HUES64 (cell line): Measurements from ENCODE around the gene PBX3.
A peak's percentile ranks its signal among the peaks of the same experiment; 100 is the strongest.
"Not testable (repeated sequence)": the region's sequence is repeated elsewhere in the genome, so short reads cannot be mapped to it uniquely, and the experiment has no call there.

Experiments used
- H3K27ac ChIP-seq: 2 replicates; pipeline ENCODE4 v1.7.0; 2013; ENCODE audit warnings: low read depth, low read length, inconsistent platforms
- H3K27me3 ChIP-seq: 2 replicates; pipeline ENCODE4 v1.6.1; 2013; ENCODE audit warnings: mild to moderate bottlenecking, low read length; ENCODE audit not compliant: insufficient read depth
- H3K36me3 ChIP-seq: 2 replicates; pipeline ENCODE4 v1.6.1; 2013; ENCODE audit warnings: mild to moderate bottlenecking, low read length; ENCODE audit not compliant: insufficient read depth
- H3K4me1 ChIP-seq: 2 replicates; pipeline ENCODE4 v1.6.1; 2013; ENCODE audit warnings: mild to moderate bottlenecking, low read length, moderate library complexity; ENCODE audit not compliant: insufficient read depth
- H3K4me3 ChIP-seq: 2 replicates; pipeline ENCODE4 v1.5.1; 2013; ENCODE audit warnings: mild to moderate bottlenecking, low read length, moderate library complexity
- H3K9ac ChIP-seq: 2 replicates; pipeline ENCODE4 v1.6.1; 2013; ENCODE audit warnings: mild to moderate bottlenecking, low read depth, low read length
- H3K9me3 ChIP-seq: 2 replicates; pipeline ENCODE4 v1.6.1; 2013; ENCODE audit warnings: low read depth, low read length; ENCODE audit not compliant: insufficient read depth
- WGBS: fragments of 150-250, 120-280 bp; methylation state at CpG from one replicate; pipeline ENCODE4 v1.1.7; 2013; ENCODE audit warnings: missing lambda C conversion rate; 5-methylcytosine and 5-hydroxymethylcytosine counted together

Gene PBX3

GRCh38 chr9:125823874-125824406 lies 76.8 kb downstream of the PBX3 start:
- H3K9ac ChIP-seq, H3K27ac ChIP-seq, H3K9me3 ChIP-seq, H3K4me1 ChIP-seq, H3K36me3 ChIP-seq, H3K4me3 ChIP-seq, H3K27me3 ChIP-seq: not testable (repeated sequence)
- WGBS, result 92% methylated on average over 5 of the region's 6 CpGs

- WGBS, result 94% methylated on average over 3 of the region's 3 CpGs
- H3K27ac ChIP-seq, result no peak overlapping the region
- no peak overlapping the region for H3K4me3 ChIP-seq
Measured at GRCh38 chr9:125825762-125826161, 78.6 kb downstream of the PBX3 start.

GRCh38 chr9:125826850-125827249 lies 79.7 kb downstream of the PBX3 start:
- H3K36me3 ChIP-seq, result no peaks in the 10 kb centered on the region
- H3K4me3 ChIP-seq, result no peak overlapping the region
- H3K4me1 ChIP-seq, result no peaks in the 10 kb centered on the region
- no peaks in the 10 kb centered on the region for H3K27me3 ChIP-seq
- H3K9me3 ChIP-seq, result no peaks in the 10 kb centered on the region
- no peak overlapping the region for H3K27ac ChIP-seq
- H3K9ac ChIP-seq, result no peak overlapping the region
- 78% methylated on average over 1 of the region's 1 CpG for WGBS

More at GRCh38 chr9:125825762-125826161, 78.6 kb downstream of the PBX3 start:
- H3K9ac ChIP-seq, result no peak overlapping the region
- no peaks in the 10 kb centered on the region for H3K4me1 ChIP-seq
- H3K27me3 ChIP-seq, result no peaks in the 10 kb centered on the region
- H3K36me3 ChIP-seq, result no peaks in the 10 kb centered on the region
- no peaks in the 10 kb centered on the region for H3K9me3 ChIP-seq

GRCh38 chr9:125829743-125830142 lies 82.6 kb downstream of the PBX3 start:
- Histone ChIP-seq H3K9me3 (no peaks in the 10 kb centered on the region), H3K4me3 (no peak overlapping the region), H3K27ac (no peak overlapping the region), H3K4me1 (no peaks in the 10 kb centered on the region), H3K36me3 (no peaks in the 10 kb centered on the region), H3K9ac (no peak overlapping the region), H3K27me3 (no peaks in the 10 kb centered on the region)
- 95% methylated on average over 6 of the region's 7 CpGs for WGBS

GRCh38 chr9:125831054-125831453 lies 83.9 kb downstream of the PBX3 start:
- no peaks in the 10 kb centered on the region for H3K4me1 ChIP-seq
- H3K4me3 ChIP-seq, result no peak overlapping the region
- H3K27me3 ChIP-seq, result no peaks in the 10 kb centered on the region
- no peaks in the 10 kb centered on the region for H3K9me3 ChIP-seq
- peaks cover 4% of the 10 kb centered on the region; the same call in 1 of the 2 replicates for H3K36me3 ChIP-seq
- H3K9ac ChIP-seq, result no peak overlapping the region
- H3K27ac ChIP-seq, result no peak overlapping the region
- 100% methylated on average over 2 of the region's 2 CpGs for WGBS

GRCh38 chr9:125831616-125832015 lies 84.4 kb downstream of the PBX3 start:
- Histone ChIP-seq H3K27me3 (no peaks in the 10 kb centered on the region), H3K4me3 (no peak overlapping the region), H3K27ac (no peak overlapping the region), H3K4me1 (no peaks in the 10 kb centered on the region), H3K9ac (no peak overlapping the region), H3K9me3 (no peaks in the 10 kb centered on the region), H3K36me3 (peaks cover 4% of the 10 kb centered on the region; the same call in 1 of the 2 replicates)
- WGBS, result 81% methylated on average over 1 of the region's 1 CpG

- 100% methylated on average over 1 of the region's 1 CpG for WGBS
- Histone ChIP-seq H3K36me3 (peaks cover 4% of the 10 kb centered on the region; the same call in 1 of the 2 replicates), H3K4me3 (no peak overlapping the region), H3K27ac (no peak overlapping the region), H3K4me1 (no peaks in the 10 kb centered on the region), H3K9me3 (no peaks in the 10 kb centered on the region), H3K27me3 (no peaks in the 10 kb centered on the region), H3K9ac (no peak overlapping the region)
Measured at GRCh38 chr9:125835655-125836054, 88.5 kb downstream of the PBX3 start.

GRCh38 chr9:125839317-125839716 lies 92.1 kb downstream of the PBX3 start:
- Histone ChIP-seq H3K9ac (no peak overlapping the region), H3K4me1 (peaks cover 35% of the 10 kb centered on the region)
- WGBS, result 89% methylated on average over 2 of the region's 2 CpGs

GRCh38 chr9:125841444-125841843 lies 94.3 kb downstream of the PBX3 start:
- WGBS, result 100% methylated on average over 1 of the region's 1 CpG

More at GRCh38 chr9:125839317-125839716, 92.1 kb downstream of the PBX3 start:
- Histone ChIP-seq H3K27me3 (no peaks in the 10 kb centered on the region), H3K36me3 (peaks cover 4% of the 10 kb centered on the region; the same call in 1 of the 2 replicates), H3K9me3 (no peaks in the 10 kb centered on the region), H3K4me3 (no peak overlapping the region), H3K27ac (no peak overlapping the region)

GRCh38 chr9:125842242-125842641 lies 95.1 kb downstream of the PBX3 start:
- Histone ChIP-seq H3K36me3 (no peaks in the 10 kb centered on the region), H3K9me3 (peaks cover 5% of the 10 kb centered on the region; the same call in 1 of the 2 replicates), H3K4me3 (no peak overlapping the region), H3K27me3 (no peaks in the 10 kb centered on the region), H3K4me1 (peaks cover 46% of the 10 kb centered on the region), H3K9ac (no peak overlapping the region), H3K27ac (peak overlapping the region; percentile 1; the same call in 1 of the 2 replicates)
- 82% methylated on average over 1 of the region's 1 CpG for WGBS

More at GRCh38 chr9:125841444-125841843, 94.3 kb downstream of the PBX3 start:
- peak overlapping the region; percentile 1; the same call in 1 of the 2 replicates for H3K27ac ChIP-seq
- no peaks in the 10 kb centered on the region for H3K27me3 ChIP-seq
- peaks cover 46% of the 10 kb centered on the region for H3K4me1 ChIP-seq
- H3K4me3 ChIP-seq, result no peak overlapping the region
- H3K9me3 ChIP-seq, result 0 out of 2 replicates have a peak, but pooled peaks cover 2% of the 10 kb centered on the region
- no peaks in the 10 kb centered on the region for H3K36me3 ChIP-seq
- H3K9ac ChIP-seq, result no peak overlapping the region

- Histone ChIP-seq H3K9ac (no peak overlapping the region), H3K36me3 (no peaks in the 10 kb centered on the region), H3K9me3 (peaks cover 5% of the 10 kb centered on the region; the same call in 1 of the 2 replicates), H3K27ac (no peak overlapping the region), H3K27me3 (no peaks in the 10 kb centered on the region), H3K4me1 (peaks cover 46% of the 10 kb centered on the region), H3K4me3 (no peak overlapping the region)
- 55% methylated on average over 5 of the region's 5 CpGs for WGBS
Measured at GRCh38 chr9:125843646-125844045, 96.5 kb downstream of the PBX3 start.
